GM23338 (cell line): ENCODE measurements around the gene ARMC8. TPM values are rescaled to one million over a fixed set of nuclear protein-coding genes. Genes with fewer than 3 reads are reported as not detected.

Source experiments
- ATAC-seq: fragments of 200-7000 bp; cut with Tn5 transposase; 3 replicates; pipeline ENCODE4 v1.9.1; 2020
- DNase-seq: peaks from one replicate; pipeline ENCODE4 v3.0.0-alpha.2; 2015; ENCODE audit warnings: low spot score
- H2AFZ ChIP-seq: fragments of 200-600 bp; sonication (generic); 2 replicates; pipeline ENCODE4 v1.8.0; 2016; ENCODE audit warnings: antibody characterized with exemption, mild to moderate bottlenecking, moderate library complexity
- H3F3A ChIP-seq: fragments of 200-600 bp; sonication (generic); replicated peaks from 2 replicates; pipeline ENCODE4 v1.8.0; 2017; ENCODE audit warnings: antibody characterized with exemption, mixed run types, low read depth
- H3K27ac ChIP-seq: fragments of 200-600 bp; sonication (generic); 2 replicates; pipeline ENCODE4 v1.6.1; 2016; ENCODE audit warnings: low read depth
- H3K27me3 ChIP-seq: fragments of 200-600 bp; sonication (generic); 2 replicates; pipeline ENCODE4 v1.8.0; 2016; ENCODE audit warnings: mild to moderate bottlenecking, mixed run types, moderate library complexity; ENCODE audit not compliant: insufficient read depth
- H3K36me3 ChIP-seq: fragments of 200-600 bp; sonication (generic); 2 replicates; pipeline ENCODE4 v1.8.0; 2016; ENCODE audit warnings: mild to moderate bottlenecking; ENCODE audit not compliant: insufficient read depth
- H3K4me1 ChIP-seq: fragments of 200-600 bp; sonication (generic); 2 replicates; pipeline ENCODE4 v1.8.0; 2016; ENCODE audit warnings: mild to moderate bottlenecking, moderate library complexity; ENCODE audit not compliant: insufficient read depth
- H3K4me2 ChIP-seq: fragments of 200-600 bp; sonication (generic); 2 replicates; pipeline ENCODE4 v1.7.1; 2017; ENCODE audit warnings: mixed run types
- H3K4me3 ChIP-seq: fragments of 200-600 bp; sonication (generic); 2 replicates; pipeline ENCODE4 v1.6.1; 2016; ENCODE audit warnings: mixed run types
- H3K79me2 ChIP-seq: fragments of 200-600 bp; sonication (generic); replicated peaks from 2 replicates; pipeline ENCODE4 v1.8.0; 2017; ENCODE audit warnings: mild to moderate bottlenecking; ENCODE audit not compliant: insufficient read depth
- H3K9me2 ChIP-seq: fragments of 200-600 bp; sonication (generic); 2 replicates; pipeline ENCODE4 v1.8.0; 2017; ENCODE audit not compliant: insufficient read depth
- H4K20me1 ChIP-seq: fragments of 200-600 bp; sonication (generic); replicated peaks from 2 replicates; pipeline ENCODE4 v1.8.0; 2017; ENCODE audit warnings: mild to moderate bottlenecking; ENCODE audit not compliant: insufficient read depth
- H3K27ac Mint-ChIP-seq: 2 replicates; pipeline ENCODE4 v1.8.0; 2020; ENCODE audit warnings: inconsistent platforms, mild to moderate bottlenecking, moderate library complexity, mixed read lengths
- H3K27me3 Mint-ChIP-seq: 3 replicates; pipeline ENCODE4 v1.8.0; 2022; ENCODE audit warnings: low read depth, mild to moderate bottlenecking, moderate library complexity, mixed read lengths, inconsistent platforms; ENCODE audit not compliant: insufficient read depth, poor library complexity
- H3K36me3 Mint-ChIP-seq: 3 replicates; pipeline ENCODE4 v1.8.0; 2021; ENCODE audit warnings: low read depth, mild to moderate bottlenecking, inconsistent platforms, moderate library complexity, mixed read lengths
- H3K4me1 Mint-ChIP-seq: 3 replicates; pipeline ENCODE4 v1.8.0; 2020; ENCODE audit warnings: mild to moderate bottlenecking, inconsistent platforms, mixed read lengths
- H3K4me3 Mint-ChIP-seq: 3 replicates; pipeline ENCODE4 v1.8.0; 2021; ENCODE audit warnings: moderate library complexity, mild to moderate bottlenecking, inconsistent platforms, mixed read lengths
- H3K9me3 Mint-ChIP-seq: 3 replicates; pipeline ENCODE4 v1.8.0; 2020; ENCODE audit warnings: moderate library complexity, mild to moderate bottlenecking, inconsistent platforms, mixed read lengths
- ETS1 ChIP-seq: IDR thresholded peaks from 2 replicates; pipeline ENCODE4 v1.6.1; 2016; ENCODE audit warnings: antibody characterized with exemption
- EZH2 ChIP-seq: fragments of 200-600 bp; sonication (generic); IDR thresholded peaks from one replicate; pipeline ENCODE4 v1.8.0; 2017; ENCODE audit warnings: antibody characterized with exemption, mild to moderate bottlenecking, low read depth; ENCODE audit not compliant: unreplicated experiment
- EZH2phosphoT487 ChIP-seq: fragments of 200-600 bp; sonication (generic); IDR thresholded peaks from one replicate; pipeline ENCODE4 v1.8.1; 2018; ENCODE audit warnings: antibody characterized with exemption; ENCODE audit not compliant: unreplicated experiment
- POLR2AphosphoS5 ChIP-seq: IDR thresholded peaks from 2 replicates; pipeline ENCODE4 v1.6.1; 2016; ENCODE audit warnings: antibody characterized with exemption, low read depth
- REST ChIP-seq: IDR thresholded peaks from one replicate; pipeline ENCODE4 v1.6.1; 2018; ENCODE audit warnings: antibody characterized with exemption; ENCODE audit not compliant: unreplicated experiment
- STAT1 ChIP-seq: IDR thresholded peaks from one replicate; pipeline ENCODE4 v1.6.1; 2016; ENCODE audit warnings: antibody characterized with exemption; ENCODE audit not compliant: unreplicated experiment
- ZNF331 ChIP-seq: fragments of 250-450 bp; sonication (Bioruptor Pico); IDR thresholded peaks from 2 replicates; pipeline ENCODE4 v1.5.0; 2020; ENCODE audit warnings: low read depth, mild to moderate bottlenecking, moderate library complexity
- polyA plus RNA-seq: library from polyadenylated mRNA; unstranded; fragments of >200 nt; fragmentation: Nextera tagmentation; extraction: Ambion mirVana; gene quantifications from 2 replicates; pipeline ENCODE4 v1.2.1, GENCODE V29; 2016
- total RNA-seq: library from RNA; depleted of rRNA; stranded (reverse); fragments of >200 nt; shearing (Covaris generic); gene quantifications from 2 replicates; pipeline ENCODE4 v1.2.3, GENCODE V29; 2014
- TF ChIP-seq, protein P1 (sequence below): fragments of 250-450 bp; sonication (Bioruptor Pico); IDR thresholded peaks from 2 replicates; pipeline ENCODE4 v1.5.0; 2020; ENCODE audit warnings: mild to moderate bottlenecking, moderate library complexity

Gene ARMC8
- total and polyA plus RNA-seq, 2 experiments from 2014 or later = 36.8 to 61.4 TPM

- TF ChIP-seq, protein P1, sequence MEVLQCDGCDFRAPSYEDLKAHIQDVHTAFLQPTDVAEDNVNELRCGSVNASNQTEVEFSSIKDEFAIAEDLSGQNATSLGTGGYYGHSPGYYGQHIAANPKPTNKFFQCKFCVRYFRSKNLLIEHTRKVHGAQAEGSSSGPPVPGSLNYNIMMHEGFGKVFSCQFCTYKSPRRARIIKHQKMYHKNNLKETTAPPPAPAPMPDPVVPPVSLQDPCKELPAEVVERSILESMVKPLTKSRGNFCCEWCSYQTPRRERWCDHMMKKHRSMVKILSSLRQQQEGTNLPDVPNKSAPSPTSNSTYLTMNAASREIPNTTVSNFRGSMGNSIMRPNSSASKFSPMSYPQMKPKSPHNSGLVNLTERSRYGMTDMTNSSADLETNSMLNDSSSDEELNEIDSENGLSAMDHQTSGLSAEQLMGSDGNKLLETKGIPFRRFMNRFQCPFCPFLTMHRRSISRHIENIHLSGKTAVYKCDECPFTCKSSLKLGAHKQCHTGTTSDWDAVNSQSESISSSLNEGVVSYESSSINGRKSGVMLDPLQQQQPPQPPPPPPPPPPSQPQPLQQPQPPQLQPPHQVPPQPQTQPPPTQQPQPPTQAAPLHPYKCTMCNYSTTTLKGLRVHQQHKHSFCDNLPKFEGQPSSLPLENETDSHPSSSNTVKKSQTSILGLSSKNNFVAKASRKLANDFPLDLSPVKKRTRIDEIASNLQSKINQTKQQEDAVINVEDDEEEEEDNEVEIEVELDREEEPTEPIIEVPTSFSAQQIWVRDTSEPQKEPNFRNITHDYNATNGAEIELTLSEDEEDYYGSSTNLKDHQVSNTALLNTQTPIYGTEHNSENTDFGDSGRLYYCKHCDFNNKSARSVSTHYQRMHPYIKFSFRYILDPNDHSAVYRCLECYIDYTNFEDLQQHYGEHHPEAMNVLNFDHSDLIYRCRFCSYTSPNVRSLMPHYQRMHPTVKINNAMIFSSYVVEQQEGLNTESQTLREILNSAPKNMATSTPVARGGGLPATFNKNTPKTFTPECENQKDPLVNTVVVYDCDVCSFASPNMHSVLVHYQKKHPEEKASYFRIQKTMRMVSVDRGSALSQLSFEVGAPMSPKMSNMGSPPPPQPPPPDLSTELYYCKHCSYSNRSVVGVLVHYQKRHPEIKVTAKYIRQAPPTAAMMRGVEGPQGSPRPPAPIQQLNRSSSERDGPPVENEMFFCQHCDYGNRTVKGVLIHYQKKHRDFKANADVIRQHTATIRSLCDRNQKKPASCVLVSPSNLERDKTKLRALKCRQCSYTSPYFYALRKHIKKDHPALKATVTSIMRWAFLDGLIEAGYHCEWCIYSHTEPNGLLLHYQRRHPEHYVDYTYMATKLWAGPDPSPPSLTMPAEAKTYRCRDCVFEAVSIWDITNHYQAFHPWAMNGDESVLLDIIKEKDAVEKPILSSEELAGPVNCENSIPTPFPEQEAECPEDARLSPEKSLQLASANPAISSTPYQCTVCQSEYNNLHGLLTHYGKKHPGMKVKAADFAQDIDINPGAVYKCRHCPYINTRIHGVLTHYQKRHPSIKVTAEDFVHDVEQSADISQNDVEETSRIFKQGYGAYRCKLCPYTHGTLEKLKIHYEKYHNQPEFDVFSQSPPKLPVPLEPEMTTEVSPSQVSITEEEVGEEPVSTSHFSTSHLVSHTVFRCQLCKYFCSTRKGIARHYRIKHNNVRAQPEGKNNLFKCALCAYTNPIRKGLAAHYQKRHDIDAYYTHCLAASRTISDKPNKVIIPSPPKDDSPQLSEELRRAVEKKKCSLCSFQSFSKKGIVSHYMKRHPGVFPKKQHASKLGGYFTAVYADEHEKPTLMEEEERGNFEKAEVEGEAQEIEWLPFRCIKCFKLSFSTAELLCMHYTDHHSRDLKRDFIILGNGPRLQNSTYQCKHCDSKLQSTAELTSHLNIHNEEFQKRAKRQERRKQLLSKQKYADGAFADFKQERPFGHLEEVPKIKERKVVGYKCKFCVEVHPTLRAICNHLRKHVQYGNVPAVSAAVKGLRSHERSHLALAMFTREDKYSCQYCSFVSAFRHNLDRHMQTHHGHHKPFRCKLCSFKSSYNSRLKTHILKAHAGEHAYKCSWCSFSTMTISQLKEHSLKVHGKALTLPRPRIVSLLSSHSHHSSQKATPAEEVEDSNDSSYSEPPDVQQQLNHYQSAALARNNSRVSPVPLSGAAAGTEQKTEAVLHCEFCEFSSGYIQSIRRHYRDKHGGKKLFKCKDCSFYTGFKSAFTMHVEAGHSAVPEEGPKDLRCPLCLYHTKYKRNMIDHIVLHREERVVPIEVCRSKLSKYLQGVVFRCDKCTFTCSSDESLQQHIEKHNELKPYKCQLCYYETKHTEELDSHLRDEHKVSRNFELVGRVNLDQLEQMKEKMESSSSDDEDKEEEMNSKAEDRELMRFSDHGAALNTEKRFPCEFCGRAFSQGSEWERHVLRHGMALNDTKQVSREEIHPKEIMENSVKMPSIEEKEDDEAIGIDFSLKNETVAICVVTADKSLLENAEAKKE (CRISPR knock-in tag) = no peak
- no peak for TF ChIP-seq STAT1
- no peak for TF ChIP-seq POLR2AphosphoS5
- no peak for TF ChIP-seq EZH2phosphoT487
Observed at GRCh38 chr3:138256022-138256421, 68.9 kb downstream of the ARMC8 start (continued).

GRCh38 chr3:138257986-138258385 lies 70.9 kb downstream of the ARMC8 start:
- Histone ChIP-seq H3K36me3 (no peaks in the 10 kb centered on the region), H2AFZ (no peak overlapping the region), H3K27me3 (no peaks in the 10 kb centered on the region), H3K4me3 (no peak overlapping the region), H3K4me2 (no peak overlapping the region), H3K27ac (no peak overlapping the region), H3F3A (no peaks in the 10 kb centered on the region), H4K20me1 (no peaks in the 10 kb centered on the region), H3K4me1 (no peaks in the 10 kb centered on the region), H3K9me2 (no peaks in the 10 kb centered on the region), H3K79me2 (no peaks in the 10 kb centered on the region)
- Mint-ChIP-seq H3K27ac (no peak overlapping the region), H3K27me3 (peaks cover 3% of the 10 kb centered on the region), H3K4me3 (no peak overlapping the region), H3K9me3 (no peaks in the 10 kb centered on the region), H3K36me3 (no peaks in the 10 kb centered on the region), H3K4me1 (no peaks in the 10 kb centered on the region; the same call in 2 of the 3 replicates)
- DNase-seq (no peak), ATAC-seq (no peak)
- no peak for TF ChIP-seq REST
- no peak for TF ChIP-seq ETS1
- no peak for TF ChIP-seq ZNF331
- TF ChIP-seq EZH2 = no peak
